K562 (cell line): Measurements from ENCODE around the gene CLDN2. TPM values are rescaled to one million over a fixed set of nuclear protein-coding genes. Genes with fewer than 3 reads are reported as not detected.

Source experiments
- ATAC-seq: fragments of 200-7000 bp; cut with Tn5 transposase; 3 replicates; pipeline ENCODE4 v1.9.1; 2020; ENCODE audit warnings: moderate library complexity
- BruUV-seq: library from RNA; stranded (reverse); fragments of 400-500 nt; replicated peaks from 2 replicates; lab custom pipeline; 2021; lab: Mats Ljungman, UMichigan
- CTCF ChIA-PET: fragments of 300-600 bp; formaldehyde crosslinking; extraction: SDS; loops from one replicate; lab custom pipeline; 2021; ENCODE audit warnings: low intra/inter-chr PET ratio; lab: Yijun Ruan, JAX
- POLR2A ChIA-PET: fragments of 300-600, 350-650 bp; sonication (Branson Sonifier 250); formaldehyde crosslinking; extraction: SDS; loops from one replicate; lab custom pipeline; 2021; ENCODE audit warnings: antibody characterized with exemption, inconsistent platforms; lab: Yijun Ruan, JAX
- DNase-seq, 4 experiments: peaks; one replicate each; pipeline versions ENCODE4 v3.0.0 to v3.0.0-alpha.2; 2011 to 2018; ENCODE audit warnings: low spot score in 3 of 4, mixed read lengths in 3 of 4; ENCODE audit errors: extremely low read depth in 1 of 4
- FAIRE-seq: peaks from 2 replicates; lab custom pipeline; 2011; peaks lifted over from hg19 to GRCh38; lab: Jason Lieb, UNC
- H2AFZ ChIP-seq: 2 replicates; pipeline ENCODE4 v1.6.0; 2011; ENCODE audit warnings: low read depth, low read length, control low read depth, inconsistent platforms
- H3K27ac ChIP-seq: fragments of 200-600 bp; 3 replicates; pipeline ENCODE4 v1.8.0; 2011; ENCODE audit warnings: low read depth, mild to moderate bottlenecking, control low read depth, inconsistent platforms, low read length, moderate library complexity, mixed read lengths; ENCODE audit errors: extremely low read depth
- H3K27me3 ChIP-seq, 2 experiments: fragments of 300-600 bp in 1 of 2; 2 replicates in 1 of 2; 3 replicates in 1 of 2; pipeline versions ENCODE4 v1.6.0 to v1.8.0; 2011; ENCODE audit warnings: inconsistent platforms in 2 of 2, low read length in 2 of 2, mild to moderate bottlenecking in 1 of 2, mixed read lengths in 1 of 2, moderate library complexity in 1 of 2; ENCODE audit not compliant: control insufficient read depth in 2 of 2, insufficient read depth in 2 of 2
- H3K36me3 ChIP-seq: fragments of 300-600 bp; 3 replicates; pipeline ENCODE4 v1.8.0; 2011; ENCODE audit warnings: mild to moderate bottlenecking, low read length, inconsistent platforms; ENCODE audit not compliant: control insufficient read depth, insufficient read depth
- H3K4me1 ChIP-seq, 2 experiments: fragments of 200-600 bp in 1 of 2; replicated peaks in 1 of 2; 2 replicates in 1 of 2; 3 replicates in 1 of 2; pipeline versions ENCODE4 v1.5.1 to v1.8.0; 2011; ENCODE audit warnings: inconsistent platforms in 2 of 2, low read length in 2 of 2, mild to moderate bottlenecking in 1 of 2, mixed read lengths in 1 of 2, moderate library complexity in 1 of 2; ENCODE audit not compliant: control insufficient read depth in 2 of 2, insufficient read depth in 2 of 2
- H3K4me2 ChIP-seq: 2 replicates; pipeline ENCODE4 v1.6.1; 2011; ENCODE audit warnings: low read length, control low read depth, inconsistent platforms, mixed read lengths; ENCODE audit not compliant: insufficient read depth
- H3K4me3 ChIP-seq: fragments of 200-600 bp; sonication (generic), shearing (Covaris generic); 2 replicates; pipeline ENCODE4 v1.5.1; 2016; ENCODE audit warnings: control low read depth, inconsistent platforms
- H3K79me2 ChIP-seq: fragments of 200-600 bp; 3 replicates; pipeline ENCODE4 v1.8.0; 2011; ENCODE audit warnings: low read length, inconsistent platforms; ENCODE audit not compliant: control insufficient read depth, insufficient read depth
- H3K9ac ChIP-seq, 2 experiments: 2 replicates each; pipeline versions ENCODE4 v1.6.0 to v1.6.1; 2011; ENCODE audit warnings: low read depth in 2 of 2, low read length in 2 of 2, control low read depth in 1 of 2, inconsistent platforms in 1 of 2, mild to moderate bottlenecking in 1 of 2, mixed read lengths in 1 of 2; ENCODE audit not compliant: insufficient read depth in 1 of 2
- H3K9me1 ChIP-seq: one replicate; pipeline ENCODE4 v1.6.0; 2011; ENCODE audit warnings: inconsistent platforms, mild to moderate bottlenecking, low read length, moderate library complexity; ENCODE audit not compliant: control insufficient read depth, insufficient read depth
- H3K9me3 ChIP-seq: replicated peaks from 2 replicates; pipeline ENCODE4 v1.5.1; 2011; ENCODE audit warnings: low read depth, low read length, inconsistent platforms; ENCODE audit not compliant: control insufficient read depth, insufficient read depth
- H4K20me1 ChIP-seq: replicated peaks from 2 replicates; pipeline ENCODE4 v1.6.1; 2011; ENCODE audit warnings: low read length, inconsistent platforms, mixed read lengths; ENCODE audit not compliant: control insufficient read depth, insufficient read depth
- CBX5 ChIP-seq: IDR thresholded peaks from 2 replicates; pipeline ENCODE4 v1.6.1; 2014; ENCODE audit warnings: low read depth, borderline replicate concordance
- DDX20 ChIP-seq: fragments of 450-650 bp; IDR thresholded peaks from 2 replicates; pipeline ENCODE4 v1.6.1; 2016; ENCODE audit warnings: missing genetic modification characterization, low read depth, mild to moderate bottlenecking, missing compliant biosample characterization, moderate library complexity
- ELK1 ChIP-seq: sonication (generic); formaldehyde crosslinking; IDR thresholded peaks from 2 replicates; pipeline ENCODE4 v1.8.1; 2022; ENCODE audit warnings: missing genetic modification reagents
- ESRRA ChIP-seq: fragments of 450-650 bp; IDR thresholded peaks from 2 replicates; pipeline ENCODE4 v1.6.1; 2014; ENCODE audit warnings: low read depth, mild to moderate bottlenecking, moderate library complexity, borderline replicate concordance
- FOXK2 ChIP-seq, 2 experiments: fragments of 450-650 bp; IDR thresholded peaks in 1 of 2; conservative IDR thresholded peaks in 1 of 2; 2 replicates each; pipeline ENCODE4 v1.6.1; 2016; ENCODE audit warnings: low read depth in 2 of 2, mild to moderate bottlenecking in 1 of 2
- GTF2F1 ChIP-seq: IDR thresholded peaks from 2 replicates; pipeline ENCODE4 v1.6.1; 2011; ENCODE audit warnings: low read depth, low read length, improper control_type of control experiment
- ILF3 ChIP-seq: fragments of 450-650 bp; IDR thresholded peaks from 2 replicates; pipeline ENCODE4 v1.6.1; 2018; ENCODE audit warnings: antibody characterized with exemption, mild to moderate bottlenecking, moderate library complexity, borderline replicate concordance
- PATZ1 ChIP-seq: fragments of 250-450 bp; sonication (Bioruptor Pico); IDR thresholded peaks from 2 replicates; pipeline ENCODE4 v1.5.0; 2020; ENCODE audit warnings: mild to moderate bottlenecking, borderline replicate concordance
- PCBP1 ChIP-seq: fragments of 200-400 bp; formaldehyde crosslinking; IDR thresholded peaks from 2 replicates; pipeline ENCODE4 v1.6.1; 2018; ENCODE audit warnings: mild to moderate bottlenecking, low read depth, low read length; ENCODE audit not compliant: poor library complexity, severe bottlenecking
- PKNOX1 ChIP-seq: fragments of 450-650 bp; IDR thresholded peaks from 2 replicates; pipeline ENCODE4 v1.6.1; 2016
- POLR2H ChIP-seq: IDR thresholded peaks from 2 replicates; pipeline ENCODE4 v1.6.1; 2016; ENCODE audit warnings: missing genetic modification characterization, low read depth, mild to moderate bottlenecking, control low read depth, missing compliant biosample characterization, moderate library complexity
- PRMT5 ChIP-seq: sonication (generic); formaldehyde crosslinking; IDR thresholded peaks from 2 replicates; pipeline ENCODE4 v1.5.0; 2020; ENCODE audit warnings: missing genetic modification reagents
- RFX7 ChIP-seq: fragments of 250-450 bp; sonication (Bioruptor Pico); IDR thresholded peaks from 2 replicates; pipeline ENCODE4 v1.5.1; 2021; ENCODE audit warnings: mild to moderate bottlenecking
- SMAD4 ChIP-seq: fragments of 250-450 bp; sonication (Bioruptor Pico); conservative IDR thresholded peaks from 2 replicates; pipeline ENCODE4 v1.8.0; 2021; ENCODE audit warnings: inconsistent platforms, mild to moderate bottlenecking, moderate library complexity
- SNAPC5 ChIP-seq: fragments of 250-450 bp; sonication (Bioruptor Pico); IDR thresholded peaks from 2 replicates; pipeline ENCODE4 v1.8.0; 2021; ENCODE audit warnings: moderate library complexity, mild to moderate bottlenecking, inconsistent platforms
- WHSC1 ChIP-seq: IDR thresholded peaks from one replicate; pipeline ENCODE4 v1.6.1; 2012; ENCODE audit warnings: low read length, control low read depth, inconsistent platforms
- ZNF57 ChIP-seq: fragments of 450-650 bp; formaldehyde crosslinking; IDR thresholded peaks from 2 replicates; pipeline ENCODE4 v1.4.0; 2020; ENCODE audit warnings: mild to moderate bottlenecking, moderate library complexity
- WGBS: fragments of 100-300 bp; shearing (Covaris generic); methylation state at CpG from one replicate; pipeline ENCODE4 v1.1.6; 2016; ENCODE audit warnings: low coverage, mixed read lengths; ENCODE audit not compliant: insufficient coverage; ENCODE audit errors: missing lambda C conversion rate; 5-methylcytosine and 5-hydroxymethylcytosine counted together
- in situ Hi-C: fragments of 300-500 bp; cut with MboI; formaldehyde crosslinking; loops from 4 replicates; pipeline ENCODE4 v1.15.0; 2018; ENCODE audit warnings: inconsistent platforms, mixed read lengths
- intact Hi-C: fragments of 100-400 bp; cut with micrococcal nuclease; formaldehyde crosslinking; loops from 2 replicates; pipeline ENCODE4 v1.14.2; 2022
- polyA plus RNA-seq, 8 experiments: library from polyadenylated mRNA; depleted of rRNA in 4 of 8; stranded (reverse) in 5 of 8; unstranded in 3 of 8; fragments of >200 nt; fragmentation: Nextera tagmentation in 2 of 8; fragmentation: Illumina TruSeq in 1 of 8; extraction: Ambion mirVana in 2 of 8; extraction: Trizol in 1 of 8; gene quantifications; 2 replicates each; pipeline versions ENCODE4 v1.2.1 to v1.2.3, GENCODE V29; 2011 to 2014; ENCODE audit warnings: inconsistent platforms in 1 of 8, missing spikeins in 1 of 8
- total RNA-seq, 7 experiments: library from RNA; depleted of rRNA in 6 of 7; stranded (reverse); fragments of >200 nt in 6 of 7; fragmentation: Illumina TruSeq in 2 of 7; extraction: Trizol in 2 of 7; gene quantifications; 2 replicates each; pipeline versions ENCODE4 v1.2.1 to v1.2.3, GENCODE V29; 2011 to 2021; ENCODE audit warnings: low replicate concordance in 1 of 7
- TF ChIP-seq, protein P1 (sequence below): fragments of 450-650 bp; formaldehyde crosslinking; IDR thresholded peaks from 2 replicates; pipeline ENCODE4 v1.4.0; 2022; ENCODE audit warnings: missing genetic modification characterization

Gene CLDN2
- total and polyA plus RNA-seq, 9 of the 15 experiments (the other 6 are each of a cell fraction or from before 2014, with no cell fraction given) = not detected

DNA sequence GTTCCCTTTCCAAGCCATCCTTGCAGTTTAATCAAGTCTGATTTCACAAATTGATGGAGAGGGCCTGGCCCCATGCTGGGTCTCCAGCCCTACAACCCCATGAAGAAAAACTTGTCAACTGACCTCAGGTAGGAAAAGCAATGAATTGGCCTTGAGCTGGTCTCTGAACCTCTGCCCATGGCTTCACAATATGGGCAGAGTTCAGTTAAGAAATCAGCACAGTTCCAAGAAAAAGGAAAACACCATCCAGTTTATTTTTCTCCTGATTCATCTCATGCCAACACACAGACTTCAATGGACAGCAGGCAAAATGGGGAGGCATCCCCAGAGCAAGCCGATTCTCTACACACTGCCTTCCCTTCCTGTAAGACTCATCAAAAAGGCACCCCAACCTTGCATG, 20.4 kb upstream of the CLDN2 start:
- in situ Hi-C loops = loop anchor here (25.0 kb wide), 1 partner anchor 987 kb away; no protein-coding TSS in a partner anchor
- no peaks in the 10 kb centered on the region for H3K4me1 ChIP-seq
- H3K27me3 ChIP-seq = no peaks in the 10 kb centered on the region
- CTCF ChIA-PET = no interaction called here
- intact Hi-C loops = loop anchor here (10.0 kb wide), 3 partner anchors 125 to 875 kb away; partner anchors contain the start of genes NCBP2L and TSC22D3
- H3K4me3 ChIP-seq = no peak overlapping the region
- no peak overlapping the region for H3K9ac ChIP-seq
- H3K79me2 ChIP-seq = no peaks in the 10 kb centered on the region
- no TSS peak for BruUV-seq
- H4K20me1 ChIP-seq = no peaks in the 10 kb centered on the region
- POLR2A ChIA-PET = interaction anchor here (0.7 kb wide), 1 partner anchor 36 kb away, joined by 4 read pairs; no protein-coding TSS in a partner anchor
- no peaks in the 10 kb centered on the region for H3K36me3 ChIP-seq
- no peak for DNase-seq
- FAIRE-seq = no peak
- H3K27ac ChIP-seq = no peak overlapping the region
- no peak overlapping the region for H3K4me2 ChIP-seq
- WGBS = 0% methylated on average over 1 of the region's 1 CpG
- no peak overlapping the region for H2AFZ ChIP-seq
- no peaks in the 10 kb centered on the region for H3K9me1 ChIP-seq
- ATAC-seq = no peak
- H3K9me3 ChIP-seq = no peaks in the 10 kb centered on the region
- no peak for TF ChIP-seq ELK1
- TF ChIP-seq, protein P1, sequence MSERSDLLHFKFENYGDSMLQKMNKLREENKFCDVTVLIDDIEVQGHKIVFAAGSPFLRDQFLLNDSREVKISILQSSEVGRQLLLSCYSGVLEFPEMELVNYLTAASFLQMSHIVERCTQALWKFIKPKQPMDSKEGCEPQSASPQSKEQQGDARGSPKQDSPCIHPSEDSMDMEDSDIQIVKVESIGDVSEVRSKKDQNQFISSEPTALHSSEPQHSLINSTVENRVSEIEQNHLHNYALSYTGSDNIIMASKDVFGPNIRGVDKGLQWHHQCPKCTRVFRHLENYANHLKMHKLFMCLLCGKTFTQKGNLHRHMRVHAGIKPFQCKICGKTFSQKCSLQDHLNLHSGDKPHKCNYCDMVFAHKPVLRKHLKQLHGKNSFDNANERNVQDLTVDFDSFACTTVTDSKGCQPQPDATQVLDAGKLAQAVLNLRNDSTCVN (CRISPR knock-in tag) = no peak
- no peak for TF ChIP-seq RFX7 (CRISPR knock-in tag)
- TF ChIP-seq ZNF57 (CRISPR knock-in tag) = no peak
- no peak for TF ChIP-seq PKNOX1
- no peak for TF ChIP-seq PRMT5 (CRISPR knock-in tag)
- TF ChIP-seq POLR2H = no peak
- no peak for TF ChIP-seq GTF2F1
- TF ChIP-seq FOXK2 (conservative IDR thresholded peaks at IDR 0.05 in 1 of 2, IDR thresholded peaks at IDR 0.05 in 1 of 2; ENCODE audit: low read depth in 2 of 2) = no peak
- TF ChIP-seq PCBP1 = no peak
- TF ChIP-seq ESRRA = no peak
- TF ChIP-seq SMAD4 (CRISPR knock-in tag) = no peak
- TF ChIP-seq ILF3 = no peak
- no peak for TF ChIP-seq SNAPC5 (CRISPR knock-in tag)
- no peak for TF ChIP-seq CBX5
- TF ChIP-seq DDX20 (tag) = no peak
- TF ChIP-seq PATZ1 (CRISPR knock-in tag) = no peak
- TF ChIP-seq WHSC1 = no peak
